ENCODE results near the gene RDX.

DNA sequence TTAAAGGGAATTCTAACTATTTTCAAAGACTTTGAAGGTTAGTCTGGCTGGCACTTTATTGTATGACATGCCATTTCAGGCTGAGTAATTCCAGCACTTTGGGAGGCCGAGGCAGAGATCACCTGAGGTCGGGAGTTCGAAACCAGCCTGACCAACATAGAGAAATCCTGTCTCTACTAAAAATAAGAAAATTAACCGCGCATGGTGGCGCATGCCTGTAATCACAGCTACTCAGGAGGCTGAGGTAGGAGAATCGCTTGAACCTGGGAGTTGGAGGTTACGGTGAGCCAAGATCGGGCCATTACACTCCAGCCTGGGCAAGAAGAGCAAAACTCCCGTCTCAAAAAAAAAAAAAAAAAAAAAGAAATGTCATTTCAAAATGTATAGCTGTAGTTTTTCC, 95.6 kb downstream of the RDX start:
- TF ChIP-seq, protein P1, sequence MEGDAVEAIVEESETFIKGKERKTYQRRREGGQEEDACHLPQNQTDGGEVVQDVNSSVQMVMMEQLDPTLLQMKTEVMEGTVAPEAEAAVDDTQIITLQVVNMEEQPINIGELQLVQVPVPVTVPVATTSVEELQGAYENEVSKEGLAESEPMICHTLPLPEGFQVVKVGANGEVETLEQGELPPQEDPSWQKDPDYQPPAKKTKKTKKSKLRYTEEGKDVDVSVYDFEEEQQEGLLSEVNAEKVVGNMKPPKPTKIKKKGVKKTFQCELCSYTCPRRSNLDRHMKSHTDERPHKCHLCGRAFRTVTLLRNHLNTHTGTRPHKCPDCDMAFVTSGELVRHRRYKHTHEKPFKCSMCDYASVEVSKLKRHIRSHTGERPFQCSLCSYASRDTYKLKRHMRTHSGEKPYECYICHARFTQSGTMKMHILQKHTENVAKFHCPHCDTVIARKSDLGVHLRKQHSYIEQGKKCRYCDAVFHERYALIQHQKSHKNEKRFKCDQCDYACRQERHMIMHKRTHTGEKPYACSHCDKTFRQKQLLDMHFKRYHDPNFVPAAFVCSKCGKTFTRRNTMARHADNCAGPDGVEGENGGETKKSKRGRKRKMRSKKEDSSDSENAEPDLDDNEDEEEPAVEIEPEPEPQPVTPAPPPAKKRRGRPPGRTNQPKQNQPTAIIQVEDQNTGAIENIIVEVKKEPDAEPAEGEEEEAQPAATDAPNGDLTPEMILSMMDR (conservative IDR thresholded peaks at IDR 0.05 in 1 of 2, IDR thresholded peaks at IDR 0.05 in 1 of 2; ENCODE audit: low read depth in 1 of 2, low read length in 2 of 2), result no peak
- no peak for TF ChIP-seq EZH2 (IDR thresholded peaks at IDR 0.05; ENCODE audit: low read length, missing control alignments)

All from fibroblast of lung (primary cell).